Fibroblast of skin of right quadriceps (primary cell): Measurements from ENCODE around the gene PEX11A.
"Not testable (repeated sequence)": the region's sequence is repeated elsewhere in the genome, so short reads cannot be mapped to it uniquely, and the experiment has no call there.

ENCODE experiments used
- DNase-seq: peaks from one replicate; pipeline ENCODE4 v3.0.0-alpha.2; 2013

PEX11A gene, protein sequence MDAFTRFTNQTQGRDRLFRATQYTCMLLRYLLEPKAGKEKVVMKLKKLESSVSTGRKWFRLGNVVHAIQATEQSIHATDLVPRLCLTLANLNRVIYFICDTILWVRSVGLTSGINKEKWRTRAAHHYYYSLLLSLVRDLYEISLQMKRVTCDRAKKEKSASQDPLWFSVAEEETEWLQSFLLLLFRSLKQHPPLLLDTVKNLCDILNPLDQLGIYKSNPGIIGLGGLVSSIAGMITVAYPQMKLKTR

DNA sequence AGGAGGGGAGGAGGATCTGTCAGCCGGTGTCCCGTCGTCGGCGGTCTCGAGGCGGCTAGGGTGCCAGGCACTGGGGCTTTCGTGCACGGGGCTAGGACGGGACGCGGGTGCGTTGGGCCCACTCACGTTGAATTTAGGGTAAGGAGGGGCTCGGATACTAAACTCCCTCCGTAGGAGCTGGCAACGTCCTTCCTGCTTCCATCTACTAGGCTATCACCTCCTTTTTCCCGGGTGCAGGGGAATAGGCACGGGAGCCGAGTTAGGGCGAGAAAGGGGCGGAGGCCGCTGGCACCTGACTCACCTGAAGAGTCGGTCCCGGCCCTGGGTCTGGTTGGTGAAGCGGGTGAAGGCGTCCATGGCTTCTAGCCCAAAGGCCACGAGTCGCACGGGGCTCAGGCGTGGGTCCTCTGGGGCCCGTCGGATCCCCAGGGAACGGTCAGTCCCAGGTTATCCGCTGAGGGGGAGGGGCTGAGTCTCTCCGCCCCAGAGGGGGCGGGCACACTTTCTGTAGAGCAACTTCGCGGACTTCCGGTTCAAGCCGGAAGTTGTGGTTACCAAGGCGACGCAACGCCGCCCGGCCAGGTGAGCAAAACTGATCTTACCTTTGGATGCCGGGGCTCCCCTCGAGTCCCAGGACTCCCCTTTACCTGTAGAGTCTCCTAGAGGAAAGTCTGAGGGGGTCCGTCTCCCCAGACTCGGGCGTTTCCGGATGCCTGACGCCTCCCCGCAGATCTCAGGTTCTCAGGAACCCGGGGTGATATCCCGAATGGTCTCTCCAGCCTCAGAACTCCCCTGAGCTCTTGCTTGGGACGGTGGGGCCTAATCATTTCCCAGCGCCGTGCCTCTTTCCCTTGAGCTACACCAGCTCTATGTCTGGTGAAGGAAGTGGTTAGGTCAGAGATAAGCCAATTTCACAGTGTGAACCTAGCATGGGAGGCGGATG lies at the start of gene PEX11A, which contains the start of gene WDR93:
PEX11A (minus strand) TSS at position 479 of the 943 bp plus-strand sequence; CDS start at position 357, 122 bp downstream.
WDR93 (plus strand) TSS at position 536 of the 943 bp plus-strand sequence. CDS start 10,936 bp downstream, outside the sequence.
- peak; percentile 66 for DNase-seq

DNA sequence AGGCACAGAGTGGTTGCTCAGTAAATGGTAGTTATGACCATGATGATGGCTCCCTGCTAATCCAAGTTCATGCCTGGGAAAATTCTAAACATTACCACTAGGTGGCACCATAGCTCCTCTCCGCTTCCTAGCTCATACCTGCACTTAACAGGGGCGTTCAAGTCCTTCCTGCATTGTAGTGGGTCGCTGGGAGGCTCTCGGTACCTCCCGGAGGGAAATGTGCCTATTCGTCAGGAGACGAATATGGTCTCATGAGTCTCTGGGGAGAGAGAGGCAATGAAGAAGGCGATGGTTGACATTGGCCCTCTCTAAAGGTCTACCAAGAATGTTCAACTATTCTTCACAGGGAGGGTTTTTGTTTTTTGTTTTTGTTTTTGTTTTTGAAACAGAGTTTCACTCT lies 49.6 kb upstream of the PEX11A start:
- DNase-seq: peak; percentile 64

GRCh38 chr15:89735773-89736172 lies 45.2 kb upstream of the PEX11A start:
- DNase-seq: no peak

DNA sequence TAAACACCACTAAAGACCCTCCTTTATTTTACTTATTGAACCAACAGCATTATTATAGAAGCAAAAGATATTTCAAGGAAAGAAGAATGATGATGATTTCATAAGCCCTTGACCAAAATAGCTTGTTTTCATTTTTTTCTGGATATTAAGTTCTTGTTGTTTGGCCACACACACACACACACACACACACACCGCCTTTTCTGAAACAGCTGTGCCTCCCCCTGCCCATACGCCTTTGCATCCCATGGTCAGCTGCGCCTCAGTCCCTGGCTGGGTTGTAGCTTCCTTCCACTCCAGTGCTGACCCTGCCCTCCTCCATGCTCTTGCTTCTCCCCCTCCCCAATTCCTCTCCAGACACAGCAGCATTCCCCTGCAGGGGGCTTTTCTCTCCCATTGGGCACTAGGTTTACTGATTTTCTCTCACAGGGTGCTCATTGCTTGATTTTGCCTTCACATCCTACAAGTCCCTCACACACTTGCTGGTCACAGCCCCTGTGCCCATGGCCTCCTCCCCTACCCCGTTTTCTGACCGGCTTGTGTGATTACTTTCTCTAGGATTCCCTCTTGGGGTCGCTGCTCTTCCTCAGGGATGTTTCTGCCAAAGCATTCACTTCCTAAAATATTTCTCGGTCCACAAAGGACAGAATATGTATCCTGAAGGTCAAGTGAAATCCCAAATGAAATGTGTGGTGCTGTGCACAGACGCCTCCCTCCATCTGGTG lies 42.1 kb upstream of the PEX11A start:
- no peak for DNase-seq

DNA sequence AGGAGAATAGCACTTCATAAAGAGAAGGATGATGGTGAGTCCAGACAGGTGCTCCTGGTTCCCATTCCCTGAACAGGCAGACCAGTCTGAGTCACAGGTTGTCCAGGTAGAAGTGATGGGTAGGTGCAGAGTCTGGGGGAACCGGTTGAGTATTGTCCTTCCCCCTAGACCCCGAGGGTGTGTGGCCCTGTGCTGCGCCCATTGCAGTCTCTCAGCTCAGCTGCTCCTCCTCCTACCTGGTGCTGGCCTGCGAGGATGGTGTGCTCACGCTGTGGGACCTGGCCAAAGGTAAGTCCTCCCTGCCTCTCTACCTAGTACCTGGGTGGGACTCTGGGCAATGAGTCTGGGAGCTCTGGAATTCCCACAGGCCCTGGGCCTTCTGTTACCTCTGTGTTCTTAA lies 40.7 kb upstream of the PEX11A start:
- no peak for DNase-seq

DNA sequence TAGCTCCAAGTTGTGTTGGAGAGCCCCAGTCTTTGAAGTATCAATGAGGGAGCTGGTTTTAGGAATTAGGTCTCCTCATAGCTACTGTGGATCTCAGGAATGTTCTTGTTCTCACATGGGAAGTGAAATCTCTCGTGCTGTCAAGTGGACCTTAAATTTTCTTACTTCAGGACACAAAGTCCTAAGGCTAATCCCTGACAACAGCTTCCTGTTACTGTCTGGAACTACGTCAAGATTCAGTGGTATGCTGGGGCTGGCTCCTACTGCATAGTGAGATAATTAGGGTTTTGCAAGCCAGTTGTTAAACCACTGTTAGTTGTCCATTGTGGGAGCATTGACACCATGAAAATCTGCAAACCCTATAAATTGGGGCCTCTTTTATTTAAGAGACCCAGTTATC lies 37.7 kb upstream of the PEX11A start:
- DNase-seq: peak; percentile 23

DNA sequence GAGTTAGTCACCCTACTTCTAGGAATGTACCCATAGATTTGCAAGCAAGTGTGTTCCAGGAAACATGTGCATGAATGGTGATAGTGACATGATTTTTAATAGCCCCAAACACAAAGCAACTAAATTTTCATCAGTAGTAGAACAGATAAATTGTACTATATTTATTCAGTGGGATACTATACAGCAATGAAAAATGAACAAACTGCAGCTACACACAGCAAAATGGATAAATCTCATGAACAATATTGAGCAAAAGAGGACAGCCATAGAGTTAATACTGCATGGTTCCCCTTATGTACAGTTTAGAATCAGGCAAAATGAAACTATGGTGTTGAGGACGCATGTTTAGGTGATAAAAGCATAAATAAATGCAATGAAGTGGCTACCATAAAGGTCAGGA lies 34.5 kb upstream of the PEX11A start:
- no peak for DNase-seq

DNA sequence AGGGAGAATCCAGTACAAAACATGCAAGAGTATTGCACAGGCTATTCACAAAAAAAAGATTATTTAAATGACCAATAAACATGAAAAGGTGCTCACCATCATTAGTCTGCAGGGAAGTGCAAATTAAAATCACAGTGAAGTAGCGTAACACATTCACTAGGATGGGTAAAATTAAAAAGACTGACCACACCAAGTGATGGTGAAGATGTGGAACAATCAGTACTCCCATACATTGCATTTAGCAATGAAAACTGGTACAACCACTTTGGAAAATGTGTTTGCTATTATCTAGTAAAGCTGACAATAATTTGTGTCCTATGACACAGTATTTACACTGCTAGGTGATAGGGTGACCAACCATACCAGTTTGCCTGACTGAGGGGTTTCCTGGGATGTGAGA lies 34.1 kb upstream of the PEX11A start:
- DNase-seq: no peak

DNA sequence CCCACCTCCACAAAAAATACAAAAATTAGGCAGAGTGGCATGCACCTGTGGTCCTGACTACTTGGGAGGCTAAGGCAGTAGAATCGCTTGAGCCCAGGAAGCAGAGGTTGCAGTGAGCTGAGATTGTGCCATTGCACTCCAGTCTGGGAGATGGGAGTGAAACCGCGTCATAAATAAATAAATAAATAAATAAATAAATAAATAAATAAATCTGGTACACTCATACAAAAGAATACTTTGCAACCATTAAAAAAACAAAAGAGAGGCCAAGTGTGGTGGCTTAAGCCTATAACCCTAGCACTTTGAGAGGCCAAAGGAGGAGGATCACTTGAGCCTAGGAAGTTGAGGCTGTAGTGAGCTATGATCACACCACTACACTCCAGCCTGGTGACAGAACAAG lies 32.5 kb upstream of the PEX11A start:
- no peak for DNase-seq

GRCh38 chr15:89714775-89715174 lies 24.2 kb upstream of the PEX11A start:
- DNase-seq: no peak

- DNase-seq: no peak
Observed at GRCh38 chr15:89707577-89707976, 17.0 kb upstream of the PEX11A start.

- DNase-seq: no peak
Observed at GRCh38 chr15:89704411-89704810, 13.9 kb upstream of the PEX11A start.

DNA sequence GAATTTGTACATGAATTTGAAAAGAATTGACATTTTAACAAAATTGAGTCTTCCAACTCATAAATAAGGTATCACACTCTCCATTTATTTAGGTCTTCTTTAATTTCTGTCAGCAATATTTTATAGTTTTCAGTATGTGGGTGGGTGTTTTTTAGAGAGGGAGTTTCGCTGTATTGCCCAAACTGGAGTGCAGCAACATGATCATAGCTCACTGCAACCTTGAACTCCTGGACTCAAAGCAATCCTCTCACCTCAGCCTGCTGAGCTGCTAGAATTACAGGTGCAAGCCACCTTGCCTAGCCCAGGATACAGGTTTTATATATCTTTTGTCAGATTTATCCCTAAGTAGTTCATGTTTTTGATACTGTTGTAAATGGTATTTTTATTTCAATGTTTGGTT lies 4.6 kb upstream of the PEX11A start:
- DNase-seq: no peak

GRCh38 chr15:89693696-89694095 lies 3.1 kb upstream of the PEX11A start:
- no peak for DNase-seq

- DNase-seq: no peak
Observed at GRCh38 chr15:89693091-89693490, 2.5 kb upstream of the PEX11A start.

GRCh38 chr15:89689930-89690275 lies 651 bp downstream of the PEX11A start:
- DNase-seq: not testable (repeated sequence)

DNA sequence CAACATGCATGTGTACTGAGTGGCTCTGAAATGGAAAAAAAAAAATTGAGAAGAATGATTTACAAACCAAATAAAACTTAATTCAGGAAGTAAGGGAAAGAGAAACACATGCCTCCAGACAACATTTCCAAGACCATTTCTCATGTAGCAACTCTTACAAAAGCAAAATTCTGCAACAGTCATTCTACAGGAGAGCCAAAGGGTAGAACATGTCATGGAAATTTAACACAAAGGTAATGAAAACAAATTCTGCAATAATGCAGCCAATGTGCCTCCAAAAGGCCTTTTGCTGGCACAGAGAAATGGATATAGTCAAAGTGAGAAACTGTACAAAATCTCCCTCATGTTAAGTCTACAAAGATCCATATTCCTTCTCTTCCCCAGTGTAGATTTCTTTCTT lies 4.0 kb downstream of the PEX11A start:
- DNase-seq: no peak

- DNase-seq: no peak
Observed at GRCh38 chr15:89685995-89686394, 4.6 kb downstream of the PEX11A start.

- DNase-seq: no peak
Observed at GRCh38 chr15:89681146-89681545, 9.4 kb downstream of the PEX11A start.

DNA sequence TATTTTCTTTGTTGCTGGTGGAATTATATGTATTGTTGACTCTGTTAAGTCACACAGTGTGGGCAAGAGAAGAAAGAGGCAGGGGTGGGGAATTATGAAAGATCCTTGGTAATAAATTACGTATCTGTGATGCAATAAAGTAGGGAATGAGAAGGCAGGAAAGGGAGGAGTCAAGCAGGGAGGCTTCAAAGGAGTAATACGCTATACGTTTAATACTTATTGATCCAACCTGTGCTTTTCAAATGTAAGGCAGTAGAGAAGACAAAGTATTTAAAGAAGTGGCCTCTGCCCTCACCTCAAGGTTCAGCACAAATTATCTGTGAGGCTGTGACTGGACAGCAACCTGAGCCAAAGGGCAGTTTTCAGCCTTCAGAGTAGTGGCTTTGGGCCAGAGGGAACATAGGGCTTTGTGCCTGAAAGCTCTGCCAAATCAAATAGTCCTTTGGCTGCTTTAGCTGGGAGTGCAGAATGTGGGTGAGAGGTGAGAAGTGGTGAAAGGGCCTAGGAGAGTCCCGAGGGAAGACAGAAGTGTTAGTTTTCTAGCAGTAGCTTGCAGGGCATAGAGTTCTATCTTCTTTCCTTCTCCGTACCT lies 10.2 kb downstream of the PEX11A start:
- DNase-seq: peak; percentile 50

DNA sequence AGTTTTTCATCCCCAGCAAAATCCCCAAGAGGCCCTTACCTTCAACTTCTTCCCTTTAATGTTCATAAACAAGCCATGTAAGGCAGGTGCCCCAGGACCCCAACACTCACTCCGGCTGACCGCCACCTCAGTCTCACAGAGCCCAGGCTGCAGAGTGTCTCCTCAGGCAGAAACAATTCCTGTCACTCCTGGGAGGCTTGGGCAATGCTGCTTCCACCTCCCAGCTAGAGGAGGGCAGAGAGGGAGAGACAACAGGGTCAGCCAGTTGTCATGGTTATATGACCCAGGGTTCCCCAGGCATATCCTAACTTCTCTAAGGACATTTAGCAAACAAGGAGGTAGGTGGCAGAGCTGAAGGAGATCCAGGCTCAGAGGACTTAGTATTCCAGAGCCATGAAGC lies 11.3 kb downstream of the PEX11A start, which contains the start of gene PLIN1:
PLIN1 (minus strand) TSS at position 156 of the 400 bp plus-strand sequence. CDS start 1,878 bp downstream, outside the sequence.
- DNase-seq: no peak

DNA sequence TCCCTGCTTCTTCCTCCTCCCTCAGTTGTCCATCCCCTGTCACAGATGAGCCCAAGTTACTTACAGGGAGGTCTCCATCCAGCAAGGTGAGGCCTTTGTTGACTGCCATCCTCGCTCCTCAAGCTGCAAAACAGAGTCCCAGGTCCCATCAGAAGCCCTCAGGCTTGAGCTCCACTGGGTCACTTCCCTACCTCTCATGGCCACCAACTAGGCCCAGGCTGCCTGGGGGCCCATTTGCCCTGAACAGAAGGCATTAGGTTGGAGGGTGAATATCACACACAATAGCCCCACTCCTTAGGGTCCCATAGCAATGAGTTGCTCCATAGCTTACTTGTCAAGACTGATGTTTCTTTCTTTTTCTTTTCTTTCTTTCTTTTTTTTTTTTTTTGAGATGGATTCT lies 13.2 kb downstream of the PEX11A start:
- DNase-seq: no peak

DNA sequence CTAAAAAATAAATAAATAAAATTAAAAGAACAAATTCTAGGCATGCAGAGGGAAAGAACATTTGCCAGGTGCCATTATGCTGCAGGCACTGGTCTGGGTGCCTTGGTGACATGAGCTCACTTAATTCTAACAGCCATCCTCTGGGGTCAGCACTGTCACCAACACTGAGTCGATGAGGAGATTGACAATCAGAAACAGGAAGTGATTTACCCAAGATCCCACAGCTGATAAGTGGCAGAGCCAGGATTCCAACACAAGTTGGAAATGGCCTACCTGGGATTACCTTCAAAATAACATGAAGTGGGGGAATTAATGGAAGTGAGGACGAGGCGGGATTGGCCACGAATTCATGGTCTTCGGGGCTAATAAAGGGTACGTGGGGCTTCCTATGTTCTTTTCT lies 14.9 kb downstream of the PEX11A start:
- no peak for DNase-seq
